ENCODE measurements around the gene CEACAM4.

The CEACAM4 gene

GRCh38 chr19:41637484-41637883, 10.6 kb upstream of the CEACAM4 start:
- no peak overlapping the region for H2AK5ac ChIP-seq (ENCODE audit: low read length, severe bottlenecking)
- H2AFZ ChIP-seq (ENCODE audit: low read depth, low read length): no peak overlapping the region
- no peak overlapping the region for H3K27ac ChIP-seq (ENCODE audit: low read length, poor library complexity, severe bottlenecking)
- H3K4me3 ChIP-seq (ENCODE audit: insufficient read depth in 1 of 2, low read depth in 1 of 2, low read length in 2 of 2): no peak overlapping the region
- no peak overlapping the region for H2BK120ac ChIP-seq (ENCODE audit: low read depth, low read length)
- no peaks in the 10 kb centered on the region for H3K79me1 ChIP-seq (replicated peaks; ENCODE audit: low read length, poor library complexity, severe bottlenecking)
- no peaks in the 10 kb centered on the region for H3K36me3 ChIP-seq (ENCODE audit: control insufficient read depth in 1 of 2, insufficient read depth in 2 of 2, low read depth in 1 of 2, low read length in 2 of 2)
- no peak overlapping the region for H2BK5ac ChIP-seq (ENCODE audit: low read depth, low read length, poor library complexity, severe bottlenecking)
- no peak for DNase-seq
- H3K18ac ChIP-seq (ENCODE audit: low read depth in 1 of 2, low read length in 2 of 2): no peak overlapping the region
- no peak overlapping the region for H2BK12ac ChIP-seq (ENCODE audit: low read length in 2 of 2)
- peaks cover 0 to 34% of the 10 kb centered on the region in 2 experiments for H3K27me3 ChIP-seq (ENCODE audit: control insufficient read depth in 1 of 2, insufficient read depth in 1 of 2, low read length in 2 of 2)
- no peak overlapping the region for H3K4ac ChIP-seq (ENCODE audit: low read depth in 1 of 2, low read length in 2 of 2)
- H3K4me2 ChIP-seq (ENCODE audit: low read length, poor library complexity, severe bottlenecking): no peak overlapping the region
- no peaks in the 10 kb centered on the region for H3K4me1 ChIP-seq (ENCODE audit: control insufficient read depth, insufficient read depth, low read depth, low read length)
- 44% methylated on average over 2 of the region's 2 CpGs for WGBS
- no peak overlapping the region for H3K23ac ChIP-seq (ENCODE audit: low read length in 2 of 2)
- no peak overlapping the region for H3K9ac ChIP-seq (ENCODE audit: low read length)
- H3K9me3 ChIP-seq (ENCODE audit: control insufficient read depth, low read length): no peaks in the 10 kb centered on the region
- no peak overlapping the region for H4K8ac ChIP-seq (ENCODE audit: low read length)
- no peak overlapping the region for H4K91ac ChIP-seq (ENCODE audit: low read length)
- H2BK15ac ChIP-seq (ENCODE audit: low read depth, poor library complexity, severe bottlenecking): no peak overlapping the region
- H3K14ac ChIP-seq (ENCODE audit: low read length in 2 of 2): no peak overlapping the region

- WGBS: 45% methylated on average over 8 of the region's 8 CpGs
- Histone ChIP-seq H3K18ac (ENCODE audit: low read depth in 1 of 2, low read length in 2 of 2) (no peak overlapping the region), H3K4me3 (ENCODE audit: insufficient read depth in 1 of 2, low read depth in 1 of 2, low read length in 2 of 2) (no peak overlapping the region)
These were observed 1.2 kb upstream of the CEACAM4 start for GRCh38 chr19:41627966-41628675.

GRCh38 chr19:41626278-41626677, 596 bp downstream of the CEACAM4 start:
- no peak overlapping the region for H3K23ac ChIP-seq (ENCODE audit: low read length in 2 of 2)
- H4K8ac ChIP-seq (ENCODE audit: low read length): no peak overlapping the region
- H3K9me3 ChIP-seq (ENCODE audit: control insufficient read depth, low read length): no peaks in the 10 kb centered on the region
- DNase-seq: no peak
- H3K9ac ChIP-seq (ENCODE audit: low read length): no peak overlapping the region
- H3K4me1 ChIP-seq (ENCODE audit: control insufficient read depth, insufficient read depth, low read depth, low read length): no peaks in the 10 kb centered on the region
- H3K4ac ChIP-seq (ENCODE audit: low read depth in 1 of 2, low read length in 2 of 2): no peak overlapping the region
- no peak overlapping the region for H2AFZ ChIP-seq (ENCODE audit: low read depth, low read length)
- no peak overlapping the region for H2BK15ac ChIP-seq (ENCODE audit: low read depth, poor library complexity, severe bottlenecking)
- H3K27ac ChIP-seq (ENCODE audit: low read length, poor library complexity, severe bottlenecking): no peak overlapping the region
- H2BK120ac ChIP-seq (ENCODE audit: low read depth, low read length): no peak overlapping the region
- H3K36me3 ChIP-seq (ENCODE audit: control insufficient read depth in 1 of 2, insufficient read depth in 2 of 2, low read depth in 1 of 2, low read length in 2 of 2): no peaks in the 10 kb centered on the region
- H4K91ac ChIP-seq (ENCODE audit: low read length): no peak overlapping the region
- H2BK12ac ChIP-seq (ENCODE audit: low read length in 2 of 2): no peak overlapping the region
- no peak overlapping the region for H3K18ac ChIP-seq (ENCODE audit: low read depth in 1 of 2, low read length in 2 of 2)
- no peak overlapping the region for H3K4me3 ChIP-seq (ENCODE audit: insufficient read depth in 1 of 2, low read depth in 1 of 2, low read length in 2 of 2)
- H2BK5ac ChIP-seq (ENCODE audit: low read depth, low read length, poor library complexity, severe bottlenecking): no peak overlapping the region
- 34% methylated on average over 3 of the region's 3 CpGs for whole genome bisulfite sequencing
- no peaks in the 10 kb centered on the region for H3K79me1 ChIP-seq (replicated peaks; ENCODE audit: low read length, poor library complexity, severe bottlenecking)
- peaks cover 6 to 46% of the 10 kb centered on the region in 2 experiments for H3K27me3 ChIP-seq (ENCODE audit: control insufficient read depth in 1 of 2, insufficient read depth in 1 of 2, low read length in 2 of 2)
- H2AK5ac ChIP-seq (ENCODE audit: low read length, severe bottlenecking): no peak overlapping the region
- H3K14ac ChIP-seq (ENCODE audit: low read length in 2 of 2): no peak overlapping the region
- no peak overlapping the region for H3K4me2 ChIP-seq (ENCODE audit: low read length, poor library complexity, severe bottlenecking)

More at GRCh38 chr19:41627966-41628675, 1.2 kb upstream of the CEACAM4 start:
- Histone ChIP-seq H2AK5ac (ENCODE audit: low read length, severe bottlenecking) (no peak overlapping the region), H3K4ac (ENCODE audit: low read depth in 1 of 2, low read length in 2 of 2) (no peak overlapping the region), H3K14ac (ENCODE audit: low read length in 2 of 2) (no peak overlapping the region), H4K91ac (ENCODE audit: low read length) (no peak overlapping the region), H3K27me3 (ENCODE audit: control insufficient read depth in 1 of 2, insufficient read depth in 1 of 2, low read length in 2 of 2) (peaks cover 6 to 42% of the 10 kb centered on the region in 2 experiments), H2BK12ac (ENCODE audit: low read length in 2 of 2) (no peak overlapping the region), H4K8ac (ENCODE audit: low read length) (no peak overlapping the region), H3K9me3 (ENCODE audit: control insufficient read depth, low read length) (no peaks in the 10 kb centered on the region), H3K9ac (ENCODE audit: low read length) (no peak overlapping the region), H2BK120ac (ENCODE audit: low read depth, low read length) (no peak overlapping the region), H2AFZ (ENCODE audit: low read depth, low read length) (no peak overlapping the region), H3K79me1 (replicated peaks; ENCODE audit: low read length, poor library complexity, severe bottlenecking) (no peaks in the 10 kb centered on the region), H3K4me1 (ENCODE audit: control insufficient read depth, insufficient read depth, low read depth, low read length) (no peaks in the 10 kb centered on the region), H3K23ac (ENCODE audit: low read length in 2 of 2) (no peak overlapping the region), H2BK15ac (ENCODE audit: low read depth, poor library complexity, severe bottlenecking) (no peak overlapping the region), H3K27ac (ENCODE audit: low read length, poor library complexity, severe bottlenecking) (no peak overlapping the region), H2BK5ac (ENCODE audit: low read depth, low read length, poor library complexity, severe bottlenecking) (no peak overlapping the region), H3K36me3 (ENCODE audit: control insufficient read depth in 1 of 2, insufficient read depth in 2 of 2, low read depth in 1 of 2, low read length in 2 of 2) (no peaks in the 10 kb centered on the region), H3K4me2 (ENCODE audit: low read length, poor library complexity, severe bottlenecking) (no peak overlapping the region)
- DNase-seq: no peak

GRCh38 chr19:41624937-41625336, 1.9 kb downstream of the CEACAM4 start:
- Histone ChIP-seq H2AK5ac (ENCODE audit: low read length, severe bottlenecking) (no peak overlapping the region), H4K91ac (ENCODE audit: low read length) (no peak overlapping the region), H3K27ac (ENCODE audit: low read length, poor library complexity, severe bottlenecking) (no peak overlapping the region), H2BK5ac (ENCODE audit: low read depth, low read length, poor library complexity, severe bottlenecking) (no peak overlapping the region), H3K4ac (ENCODE audit: low read depth in 1 of 2, low read length in 2 of 2) (no peak overlapping the region), H2BK120ac (ENCODE audit: low read depth, low read length) (no peak overlapping the region), H2BK15ac (ENCODE audit: low read depth, poor library complexity, severe bottlenecking) (no peak overlapping the region), H3K9ac (ENCODE audit: low read length) (no peak overlapping the region), H3K23ac (ENCODE audit: low read length in 2 of 2) (no peak overlapping the region), H3K4me3 (ENCODE audit: insufficient read depth in 1 of 2, low read depth in 1 of 2, low read length in 2 of 2) (no peak overlapping the region), H3K36me3 (ENCODE audit: control insufficient read depth in 1 of 2, insufficient read depth in 2 of 2, low read depth in 1 of 2, low read length in 2 of 2) (no peaks in the 10 kb centered on the region), H2AFZ (ENCODE audit: low read depth, low read length) (no peak overlapping the region), H3K14ac (ENCODE audit: low read length in 2 of 2) (no peak overlapping the region), H4K8ac (ENCODE audit: low read length) (no peak overlapping the region), H3K79me1 (replicated peaks; ENCODE audit: low read length, poor library complexity, severe bottlenecking) (no peaks in the 10 kb centered on the region), H2BK12ac (ENCODE audit: low read length in 2 of 2) (no peak overlapping the region), H3K4me2 (ENCODE audit: low read length, poor library complexity, severe bottlenecking) (no peak overlapping the region), H3K18ac (ENCODE audit: low read depth in 1 of 2, low read length in 2 of 2) (no peak overlapping the region), H3K4me1 (ENCODE audit: control insufficient read depth, insufficient read depth, low read depth, low read length) (no peaks in the 10 kb centered on the region), H3K27me3 (ENCODE audit: control insufficient read depth in 1 of 2, insufficient read depth in 1 of 2, low read length in 2 of 2) (peaks cover 6 to 46% of the 10 kb centered on the region in 2 experiments), H3K9me3 (ENCODE audit: control insufficient read depth, low read length) (no peaks in the 10 kb centered on the region)
- WGBS: 59% methylated on average over 4 of the region's 4 CpGs
- no peak for DNase-seq
